Fibroblast of mammary gland (primary cell): Measurements from ENCODE around the gene PRLH.

Source experiments
- DNase-seq: peaks from one replicate; pipeline ENCODE4 v3.0.0-alpha.2; 2010; ENCODE audit warnings: low read depth
- H3K4me3 ChIP-seq: 2 replicates; pipeline ENCODE4 v1.5.1; 2011; ENCODE audit warnings: low read depth, mild to moderate bottlenecking, low read length, moderate library complexity; ENCODE audit not compliant: control insufficient read depth
- TF ChIP-seq, protein P1 (sequence below): conservative IDR thresholded peaks from 2 replicates; pipeline ENCODE4 v1.5.1; 2011; ENCODE audit warnings: low read depth, low read length, inconsistent platforms; ENCODE audit not compliant: control insufficient read depth, insufficient read depth

The PRLH gene

DNA sequence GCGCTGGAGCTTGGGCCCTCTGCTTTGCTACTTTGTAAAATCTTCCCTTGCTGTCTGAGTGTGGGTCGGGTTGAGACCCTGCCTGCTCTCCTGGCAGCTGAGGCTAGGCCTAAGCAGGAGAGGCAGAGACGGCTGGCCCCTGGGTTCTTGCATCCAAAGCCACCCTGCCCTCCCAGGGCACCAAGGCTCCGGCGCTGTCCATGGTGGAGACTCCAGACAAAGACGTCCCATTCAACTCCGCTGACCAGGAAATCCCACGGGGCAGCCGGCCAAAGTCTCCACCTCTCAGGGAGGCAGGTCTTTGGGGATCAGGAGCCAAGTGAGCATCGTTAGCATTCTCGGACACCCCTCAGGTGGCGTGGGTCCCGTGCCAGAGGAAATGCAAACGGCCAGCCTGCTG lies 2.6 kb upstream of the PRLH start:
- H3K4me3 ChIP-seq, result no peak overlapping the region
- no peak for DNase-seq
- TF ChIP-seq, protein P1, sequence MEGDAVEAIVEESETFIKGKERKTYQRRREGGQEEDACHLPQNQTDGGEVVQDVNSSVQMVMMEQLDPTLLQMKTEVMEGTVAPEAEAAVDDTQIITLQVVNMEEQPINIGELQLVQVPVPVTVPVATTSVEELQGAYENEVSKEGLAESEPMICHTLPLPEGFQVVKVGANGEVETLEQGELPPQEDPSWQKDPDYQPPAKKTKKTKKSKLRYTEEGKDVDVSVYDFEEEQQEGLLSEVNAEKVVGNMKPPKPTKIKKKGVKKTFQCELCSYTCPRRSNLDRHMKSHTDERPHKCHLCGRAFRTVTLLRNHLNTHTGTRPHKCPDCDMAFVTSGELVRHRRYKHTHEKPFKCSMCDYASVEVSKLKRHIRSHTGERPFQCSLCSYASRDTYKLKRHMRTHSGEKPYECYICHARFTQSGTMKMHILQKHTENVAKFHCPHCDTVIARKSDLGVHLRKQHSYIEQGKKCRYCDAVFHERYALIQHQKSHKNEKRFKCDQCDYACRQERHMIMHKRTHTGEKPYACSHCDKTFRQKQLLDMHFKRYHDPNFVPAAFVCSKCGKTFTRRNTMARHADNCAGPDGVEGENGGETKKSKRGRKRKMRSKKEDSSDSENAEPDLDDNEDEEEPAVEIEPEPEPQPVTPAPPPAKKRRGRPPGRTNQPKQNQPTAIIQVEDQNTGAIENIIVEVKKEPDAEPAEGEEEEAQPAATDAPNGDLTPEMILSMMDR, result no peak

DNA sequence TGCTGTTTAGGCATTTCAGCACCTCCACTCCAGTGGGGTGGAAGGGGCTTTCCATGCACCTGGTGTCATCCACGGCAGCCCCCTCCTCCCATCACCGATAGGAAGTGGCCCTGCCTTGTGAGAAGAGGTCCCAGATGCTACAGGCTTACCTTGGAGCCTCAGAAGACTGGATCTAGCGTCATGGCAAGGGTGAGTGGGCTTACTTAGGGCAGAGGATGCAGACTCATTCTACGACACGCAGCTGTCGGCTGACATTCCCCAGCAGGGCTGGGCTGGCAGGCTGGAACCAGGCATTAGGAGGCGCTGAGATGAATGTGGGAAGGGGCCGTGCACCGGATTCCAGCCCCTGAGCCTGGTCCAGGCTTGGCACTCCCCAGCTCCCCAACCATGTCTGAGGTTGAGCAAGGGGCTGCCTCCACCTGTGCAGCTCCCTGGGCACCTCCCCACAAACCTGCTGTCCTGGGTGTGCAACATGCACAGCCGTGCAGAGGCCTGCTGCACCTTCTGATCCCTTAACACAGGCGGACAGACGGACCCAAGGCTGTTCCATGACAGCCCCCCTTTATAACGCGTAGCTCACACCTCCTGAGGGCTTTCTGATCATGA lies 1.7 kb upstream of the PRLH start:
- TF ChIP-seq, protein P1, result no peak
- no peak for DNase-seq
- no peak overlapping the region for H3K4me3 ChIP-seq

DNA sequence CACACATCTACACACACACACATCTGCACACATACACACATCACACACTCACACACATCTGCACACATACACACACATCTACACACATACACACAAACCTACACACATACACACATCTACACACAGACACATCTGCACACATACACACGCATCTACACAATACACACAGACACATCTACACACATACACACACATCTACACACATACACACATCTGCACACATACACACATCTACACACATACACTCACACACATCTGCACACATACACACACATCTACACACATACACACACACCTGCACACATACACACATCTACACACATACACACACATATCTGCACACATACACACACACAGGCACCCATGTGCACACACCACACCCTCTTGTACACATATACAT lies 400 bp upstream of the PRLH start:
- no peak overlapping the region for H3K4me3 ChIP-seq
- no peak for DNase-seq
- TF ChIP-seq, protein P1, result no peak

DNA sequence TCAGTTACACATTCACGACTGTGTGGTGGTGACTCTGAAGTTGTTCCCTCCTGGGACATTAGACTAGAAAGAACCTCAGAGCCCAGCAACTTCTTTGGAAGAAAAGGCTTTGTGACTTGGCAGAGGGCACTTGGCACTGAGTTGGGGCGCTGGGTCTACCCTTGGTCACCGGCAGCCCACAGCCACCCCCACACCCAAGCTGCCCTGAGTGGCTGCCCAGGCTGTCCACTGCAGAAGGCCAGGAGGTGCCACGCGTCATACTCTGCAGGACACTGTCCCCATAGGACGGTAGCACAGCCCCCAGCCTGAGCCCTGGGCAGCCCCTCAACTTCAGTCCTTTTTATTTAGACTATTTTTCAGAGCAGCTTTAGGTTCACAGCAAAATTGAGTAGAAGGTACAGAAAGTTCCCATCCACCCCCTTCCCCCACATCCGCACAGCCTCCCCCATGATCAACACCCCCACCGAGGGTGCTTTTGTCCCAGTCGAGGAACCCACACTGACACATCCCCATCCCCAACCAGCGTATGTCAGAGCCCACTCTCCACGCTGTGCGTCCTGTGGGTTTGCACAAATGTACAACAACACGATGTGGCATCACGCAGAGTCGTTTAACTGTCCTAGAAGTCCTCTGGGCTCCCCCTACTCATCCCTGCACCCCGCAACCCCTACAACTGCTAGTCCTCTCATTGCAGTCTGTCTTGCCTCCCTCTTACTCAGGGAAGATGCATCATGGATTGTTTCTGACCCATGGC lies 1.1 kb downstream of the PRLH start:
- no peak for DNase-seq
- H3K4me3 ChIP-seq, result no peak overlapping the region
- TF ChIP-seq, protein P1, result no peak

DNA sequence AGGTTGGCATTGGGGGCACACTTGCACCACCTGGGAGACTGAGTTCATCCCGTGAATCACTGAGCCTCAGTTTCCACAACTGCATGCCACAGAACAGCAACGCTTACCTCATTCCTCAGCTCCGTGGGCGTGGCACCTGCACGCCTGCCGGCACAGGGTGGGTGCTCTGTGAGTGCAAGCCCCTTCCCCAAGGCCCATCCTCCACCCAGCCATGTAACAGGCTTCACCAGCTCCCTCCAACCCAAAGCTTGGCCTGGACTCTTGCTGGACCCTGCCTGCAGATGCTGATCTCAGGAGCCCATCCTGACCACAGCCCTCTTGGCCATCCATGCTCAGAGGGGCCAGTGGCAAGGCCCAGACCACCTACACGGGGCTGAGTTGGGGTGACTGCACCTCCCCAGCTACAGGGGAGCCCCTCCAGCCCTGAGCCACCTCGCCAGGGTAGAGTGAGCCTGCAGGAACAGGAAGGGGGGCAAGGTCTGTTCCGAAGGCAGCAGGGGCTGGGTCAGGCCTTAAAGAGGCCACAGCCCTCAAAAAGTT lies 1.8 kb downstream of the PRLH start:
- TF ChIP-seq, protein P1, result no peak
- DNase-seq, result no peak
- no peak overlapping the region for H3K4me3 ChIP-seq

DNA sequence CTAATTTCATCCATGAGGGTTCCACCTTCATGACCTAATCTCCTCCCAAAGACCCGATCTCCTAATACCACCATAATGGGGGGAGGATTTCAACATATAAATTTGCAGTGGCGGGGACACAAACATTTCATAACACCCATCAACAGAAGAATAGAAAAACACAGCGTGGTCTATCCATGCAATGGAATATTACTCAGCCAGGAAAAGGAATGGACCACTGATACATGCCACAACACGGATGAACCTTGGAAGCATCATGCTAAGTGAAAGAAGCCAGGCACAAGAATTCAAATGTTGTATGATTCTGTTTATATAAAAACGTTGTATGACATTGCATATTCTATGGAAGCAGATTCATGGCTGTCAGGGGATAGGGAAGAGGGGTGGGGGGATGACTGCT lies 2.7 kb downstream of the PRLH start:
- DNase-seq, result no peak
- TF ChIP-seq, protein P1, result no peak
- H3K4me3 ChIP-seq, result no peak overlapping the region
